Measurements from ENCODE around the gene APOBEC3G.

APOBEC3G gene

DNA sequence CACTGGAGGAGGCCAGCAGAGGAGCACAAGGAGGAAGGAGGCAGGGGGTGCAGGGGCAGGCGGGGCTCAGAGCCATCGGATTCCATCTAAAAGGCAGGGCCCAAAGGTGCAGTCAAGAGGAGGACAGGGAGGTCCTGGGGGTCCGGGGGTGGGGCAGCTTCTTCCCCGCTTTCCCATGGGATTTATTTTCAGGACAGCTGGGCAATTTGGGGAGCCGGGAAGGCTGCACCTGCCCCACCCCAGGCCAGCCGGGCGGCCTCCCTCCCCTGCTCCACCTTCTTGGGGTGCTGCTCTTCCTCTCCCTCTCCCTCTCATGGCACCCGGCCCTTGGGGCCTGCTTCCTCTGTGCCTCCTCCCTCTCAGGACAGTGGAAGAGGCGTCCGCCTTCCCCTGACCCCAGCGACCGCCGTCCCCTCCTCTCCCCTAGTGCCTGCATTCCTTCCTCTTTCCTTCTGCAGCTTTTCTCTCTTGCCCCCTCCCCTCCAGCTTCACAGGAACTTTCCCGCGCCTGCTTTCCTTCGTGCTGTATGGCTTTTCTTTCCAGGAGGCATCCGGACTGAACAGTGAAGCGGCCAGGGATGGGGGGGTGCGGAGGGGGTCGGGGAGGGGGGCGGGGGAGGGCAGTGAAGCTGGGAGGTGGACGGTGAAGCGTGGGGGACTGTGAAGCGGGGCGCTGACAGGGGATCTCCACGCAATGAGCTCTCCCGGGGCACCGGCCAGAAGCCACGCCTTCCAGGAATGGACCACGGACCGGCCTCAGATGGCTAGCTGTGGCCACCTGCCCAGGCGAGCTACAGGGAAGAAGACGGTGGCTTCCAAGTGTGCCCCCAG lies 46.9 kb downstream of the APOBEC3G start:
- no peak for DNase-seq (ENCODE audit: low spot score)

DNA sequence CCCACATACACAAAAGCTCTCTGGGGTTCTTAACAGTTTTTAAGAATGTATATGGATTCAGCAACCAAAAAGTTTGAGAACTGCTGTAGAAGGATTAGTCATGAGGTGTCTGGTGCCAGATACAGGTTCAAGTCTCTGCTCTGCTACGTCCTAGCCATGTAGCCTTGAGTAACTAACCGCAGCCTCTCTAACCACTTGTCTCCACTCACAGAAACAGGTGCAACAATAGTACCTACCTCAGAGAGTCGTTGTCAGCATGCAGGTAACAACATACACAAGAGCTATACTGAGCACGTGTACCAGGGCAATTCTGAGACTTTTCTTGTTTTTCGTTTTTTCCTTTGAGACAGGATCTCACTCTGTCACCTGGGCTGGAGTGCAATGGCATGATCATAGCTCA lies 48.5 kb downstream of the APOBEC3G start:
- no peak for DNase-seq (ENCODE audit: low spot score)

DNA sequence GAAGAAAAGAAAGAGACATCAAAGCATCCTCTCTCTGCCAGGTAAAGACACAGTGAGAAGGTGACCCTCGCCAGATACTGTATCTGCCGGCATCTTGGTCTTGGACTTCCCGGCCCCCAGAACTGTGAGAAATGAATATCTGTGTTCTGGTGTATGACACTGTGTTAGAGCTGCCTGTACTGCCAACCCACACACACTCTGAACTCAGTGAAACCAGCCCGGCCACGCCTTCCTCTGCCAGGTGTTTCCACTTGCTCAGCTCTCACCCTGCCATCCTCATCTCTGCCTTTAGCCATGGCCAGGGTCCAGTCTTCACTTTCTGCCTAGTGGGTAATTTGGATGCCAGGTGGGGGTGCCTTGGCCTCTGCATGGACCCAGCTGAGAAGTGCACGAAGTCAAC lies 51.4 kb downstream of the APOBEC3G start:
- DNase-seq (ENCODE audit: low spot score), result no peak

DNA sequence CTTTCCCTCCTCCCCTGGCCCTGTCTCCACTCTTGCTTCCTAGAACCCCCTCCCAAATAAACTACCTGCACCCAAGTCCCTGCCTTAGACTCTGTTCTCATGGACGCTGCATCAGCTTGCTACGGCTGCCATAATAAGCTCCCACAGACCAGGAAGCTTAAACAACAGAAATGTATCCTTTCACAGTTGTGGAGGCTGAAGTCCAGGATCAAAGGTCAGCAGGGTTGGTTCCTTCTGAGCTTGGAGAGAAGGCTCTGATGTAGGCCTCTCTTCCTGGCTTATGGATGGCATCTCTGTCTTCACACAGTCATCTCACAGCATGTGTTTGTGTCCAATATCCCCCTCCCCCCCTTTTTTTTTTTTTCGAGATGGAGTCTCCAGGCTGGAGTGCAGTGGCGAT lies 52.0 kb downstream of the APOBEC3G start:
- no peak for DNase-seq (ENCODE audit: low spot score)

DNA sequence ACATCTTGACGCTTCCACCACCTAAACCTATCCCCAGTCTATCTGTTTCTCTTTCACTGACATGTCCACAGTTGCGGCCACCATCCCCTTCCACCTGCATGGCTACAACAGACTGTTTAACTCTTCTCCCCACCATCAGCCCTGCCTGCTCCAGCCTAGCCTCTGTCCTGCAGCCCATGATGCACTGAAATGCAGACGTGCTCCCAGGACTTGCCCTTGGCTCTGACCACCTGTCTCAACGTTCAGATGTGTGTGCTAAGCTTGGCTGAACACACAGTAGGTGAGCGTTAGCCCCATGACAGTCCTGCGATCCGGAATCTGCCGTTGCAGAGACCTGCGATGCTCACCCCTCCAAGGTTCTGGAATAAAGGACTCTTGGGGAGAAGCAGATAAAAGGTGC lies 52.7 kb downstream of the APOBEC3G start:
- no peak for DNase-seq (ENCODE audit: low spot score)

DNA sequence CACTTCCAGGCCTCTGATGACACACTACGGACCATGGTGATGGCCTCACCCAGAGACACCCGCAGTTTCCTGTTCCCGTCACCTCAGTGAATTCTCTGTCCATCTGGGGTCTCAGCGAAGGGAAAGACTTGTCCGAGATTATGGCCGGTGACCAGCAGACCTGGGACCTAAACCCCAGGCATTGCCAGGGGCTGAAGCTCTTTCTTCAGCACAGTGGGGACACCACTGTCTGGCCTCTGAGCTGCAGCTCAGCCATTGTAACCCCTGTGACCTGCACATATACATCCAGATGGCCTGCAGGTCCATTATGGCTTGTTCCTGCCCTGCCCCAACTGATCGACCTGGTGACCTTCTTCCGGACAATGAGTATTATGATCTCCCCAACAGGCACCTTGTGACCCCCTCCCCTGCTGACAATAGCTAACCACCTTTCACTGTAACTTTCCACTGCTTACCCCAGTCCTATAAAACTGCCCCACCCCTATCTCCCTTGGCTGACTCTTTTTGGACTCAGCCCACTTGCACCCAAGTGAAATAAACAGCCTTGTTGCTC lies 53.2 kb downstream of the APOBEC3G start:
- no peak for DNase-seq (ENCODE audit: low spot score)

DNA sequence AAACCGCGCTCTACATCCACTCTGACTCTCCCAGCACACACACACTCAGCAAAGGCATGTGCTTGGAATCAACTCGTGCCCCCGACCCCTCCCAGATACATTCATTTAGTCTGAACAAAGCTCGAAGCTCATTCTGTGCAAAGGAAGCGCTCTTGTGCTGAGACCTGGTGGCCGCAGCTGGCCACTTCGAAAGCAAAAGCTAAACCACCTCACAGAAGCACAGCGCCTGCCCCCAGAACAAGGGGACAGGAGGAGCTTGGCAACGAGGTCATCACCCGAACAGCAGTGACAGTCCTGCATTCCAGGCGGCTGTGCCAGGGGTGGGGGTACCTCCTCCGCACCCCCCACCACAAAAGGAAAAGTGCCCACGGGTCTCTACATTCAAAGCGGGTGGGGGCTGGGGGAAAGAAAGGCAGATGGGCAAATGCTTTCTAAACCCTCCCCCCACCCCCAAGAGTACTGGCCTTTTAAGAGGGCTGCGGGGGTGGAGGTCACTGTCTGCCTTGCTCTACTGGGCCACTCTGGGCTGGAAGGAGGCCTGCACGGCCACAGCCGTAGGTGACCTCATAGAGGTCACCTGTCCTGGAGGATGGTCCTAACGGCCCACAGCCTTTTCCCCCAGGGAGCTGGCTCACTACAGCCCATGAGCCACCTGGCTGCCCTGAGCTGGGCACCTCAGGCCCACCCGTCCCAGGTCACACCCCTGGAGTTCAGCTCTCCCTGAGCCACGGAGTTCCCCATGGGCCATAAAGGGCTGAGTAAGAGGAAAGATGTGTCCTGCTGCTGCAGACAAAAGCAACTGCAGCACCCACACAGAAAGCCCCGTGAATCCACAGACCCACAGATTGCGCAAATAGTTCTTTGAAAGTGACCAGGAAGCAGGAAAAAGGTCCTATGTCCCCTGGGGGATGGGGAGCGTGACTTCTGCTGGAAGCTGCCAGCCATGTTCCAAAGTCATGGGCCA lies 54.1 kb downstream of the APOBEC3G start:
- no peak for DNase-seq (ENCODE audit: low spot score)

DNA sequence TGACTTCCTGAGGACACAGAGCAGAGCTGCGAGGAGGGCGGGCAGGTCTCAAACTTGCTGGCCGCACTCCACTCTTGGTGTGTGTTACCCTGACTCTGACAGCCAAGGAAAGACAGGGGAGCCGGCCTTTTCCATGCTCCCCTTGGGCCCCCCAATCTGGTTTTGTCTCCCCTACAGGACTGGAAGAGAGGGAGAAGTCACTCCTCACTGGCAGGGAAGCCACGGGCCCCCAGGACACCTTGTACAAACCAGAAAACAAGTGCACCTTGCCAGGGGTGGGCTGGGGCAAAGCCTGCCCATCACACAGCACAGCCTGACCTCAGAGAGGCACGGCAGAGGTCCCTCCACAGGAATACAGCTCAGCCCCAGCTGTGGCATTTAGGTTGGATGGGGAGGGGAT lies 55.2 kb downstream of the APOBEC3G start:
- no peak for DNase-seq (ENCODE audit: low spot score)

DNA sequence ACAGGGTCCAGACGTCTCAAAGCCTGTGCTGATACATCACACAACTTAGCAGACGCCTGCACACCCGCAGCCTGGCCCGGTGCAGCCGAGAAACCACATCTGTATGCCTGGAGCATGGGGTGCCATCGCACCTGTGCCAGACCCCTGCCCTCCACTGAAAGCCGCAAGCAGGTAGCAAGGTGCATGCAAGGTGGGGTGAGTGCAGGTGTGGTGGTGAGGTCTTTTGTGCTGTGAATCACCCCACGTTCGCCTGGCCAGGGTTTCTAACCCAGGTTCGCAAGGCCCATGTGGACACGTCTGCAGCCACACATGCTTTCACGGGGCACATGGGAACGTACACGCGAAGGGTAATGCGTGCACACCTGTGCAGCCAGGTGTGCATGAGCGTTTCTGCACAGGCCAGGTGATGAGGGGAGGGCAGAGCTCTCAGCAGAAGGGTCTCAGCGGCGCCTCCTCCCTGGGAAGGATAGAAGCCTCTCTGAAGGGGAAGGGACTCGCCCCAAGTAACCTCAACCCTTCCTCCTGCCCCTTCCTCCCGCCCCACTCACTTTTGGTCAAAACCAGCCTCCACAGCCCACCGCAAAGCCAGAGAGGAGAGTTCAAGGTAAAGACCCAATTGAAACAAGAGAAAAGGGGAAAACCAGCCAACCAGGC lies 55.9 kb downstream of the APOBEC3G start:
- DNase-seq (ENCODE audit: low spot score), result no peak

DNA sequence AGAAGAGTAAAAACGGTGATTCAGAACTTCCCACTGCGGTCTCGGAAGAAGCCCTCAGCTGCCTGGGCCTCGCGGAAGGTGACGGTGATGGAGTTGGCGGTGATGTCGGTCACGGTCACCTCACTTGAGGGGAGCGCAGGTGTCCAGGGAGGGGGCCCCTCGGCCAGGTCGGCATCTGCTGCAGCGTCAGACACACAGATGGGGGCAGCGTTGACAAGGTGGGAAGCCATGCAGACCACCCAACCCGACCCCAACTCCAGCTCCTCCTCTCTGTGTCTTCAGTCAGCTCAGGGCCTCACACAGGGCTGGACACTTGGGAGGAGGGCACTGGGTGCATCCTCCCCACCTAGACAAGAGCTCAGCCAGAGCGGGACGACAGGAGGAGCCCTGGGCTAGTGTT lies 56.8 kb downstream of the APOBEC3G start:
- DNase-seq (ENCODE audit: low spot score), result no peak

DNA sequence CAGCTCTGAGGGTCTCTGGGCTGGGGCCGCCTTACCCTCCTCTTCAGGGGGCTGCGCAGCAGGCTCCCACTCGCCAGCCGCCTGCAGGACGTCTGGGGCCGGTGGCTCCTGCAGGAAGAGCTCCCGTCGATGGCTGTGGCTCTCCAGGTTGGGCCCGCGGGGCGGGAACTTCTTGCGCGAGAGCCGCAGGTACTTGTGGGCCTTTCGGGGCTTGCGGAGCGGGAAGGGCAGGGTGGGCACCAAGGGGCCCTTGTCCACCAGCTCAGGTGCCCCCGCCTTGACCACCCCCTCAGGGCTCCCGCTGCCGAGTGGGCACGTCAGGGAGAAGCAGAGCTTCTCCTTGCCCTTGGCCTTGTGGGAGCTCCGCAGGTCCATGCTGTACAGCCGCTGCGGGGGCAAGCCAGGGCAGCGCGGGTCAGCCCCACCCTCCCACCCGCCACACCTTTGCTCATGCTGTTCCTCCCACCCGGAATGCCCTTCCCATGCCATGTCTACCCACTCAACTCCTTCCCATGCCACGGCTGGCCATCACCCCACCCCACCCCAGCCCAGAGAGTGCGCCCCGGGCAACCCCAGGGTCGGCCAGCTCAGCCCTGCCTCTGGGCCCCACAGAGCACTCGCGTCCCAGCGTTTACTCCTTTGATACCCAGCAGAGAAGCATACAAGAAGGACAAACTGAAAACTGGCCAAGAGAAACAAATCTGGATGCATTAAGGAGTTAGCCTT lies 57.5 kb downstream of the APOBEC3G start:
- no peak for DNase-seq (ENCODE audit: low spot score)

DNA sequence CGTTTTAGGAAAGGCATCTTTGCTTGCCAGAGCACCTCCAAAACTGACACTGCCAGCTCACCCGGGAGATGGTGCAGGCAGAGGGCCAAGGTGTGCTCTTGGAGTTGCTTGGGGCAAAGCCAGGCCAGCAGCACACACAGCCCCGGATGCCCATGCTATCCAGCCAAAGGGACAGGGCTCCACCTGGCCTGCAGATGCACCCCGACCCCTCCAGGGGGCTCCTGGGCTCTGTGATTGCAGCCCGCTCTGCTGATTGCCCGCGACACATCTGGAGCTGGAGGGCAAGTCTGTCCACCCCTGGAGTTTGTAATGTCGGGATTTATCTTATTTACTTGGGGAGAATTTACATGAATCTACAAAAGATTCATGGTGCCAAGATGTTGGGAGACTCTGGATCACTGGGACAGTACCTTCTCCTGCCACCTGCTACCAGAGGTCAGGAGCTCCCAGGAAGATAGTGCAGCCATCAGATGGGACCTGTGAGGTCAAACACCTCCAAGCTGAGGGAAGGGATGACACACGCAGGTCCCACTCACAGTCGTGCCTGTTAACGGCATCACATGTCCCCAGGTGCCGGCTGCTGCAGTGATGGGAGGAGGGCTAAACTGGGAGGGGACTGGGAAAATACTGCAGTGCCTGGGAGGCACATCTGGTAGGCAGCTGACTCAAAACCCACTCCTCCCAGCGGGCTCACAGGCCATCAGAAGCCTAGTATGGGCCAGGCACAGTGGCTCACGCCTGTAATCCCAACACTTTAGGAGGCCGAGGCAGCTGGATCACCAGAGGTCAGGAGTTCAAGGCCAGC lies 58.2 kb downstream of the APOBEC3G start:
- peak; percentile 79 for DNase-seq (ENCODE audit: low spot score)

DNA sequence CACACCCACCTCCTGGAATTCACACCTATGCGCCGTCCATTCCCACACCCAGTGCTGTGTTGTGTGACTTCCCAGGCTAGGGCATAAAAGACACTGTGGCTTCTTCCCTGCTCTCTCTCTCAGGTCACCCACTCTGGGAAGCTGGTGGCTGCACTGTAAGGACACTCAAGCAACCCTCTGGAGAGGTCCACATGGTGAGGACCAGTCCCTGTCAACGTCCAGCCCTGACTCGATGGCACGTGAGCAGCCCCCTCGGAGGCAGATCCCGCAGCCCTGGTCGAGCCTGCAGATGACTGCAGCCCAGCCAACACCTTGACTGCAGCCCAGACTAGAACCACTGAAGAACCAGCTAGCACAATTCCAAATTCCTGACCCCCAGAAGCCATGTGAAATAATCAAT lies 59.2 kb downstream of the APOBEC3G start:
- no peak for DNase-seq (ENCODE audit: low spot score)

Data from HuH-7.5 (cell line).